ENCODE measurements around the gene MAP9.
"Not testable (repeated sequence)": the region's sequence is repeated elsewhere in the genome, so short reads cannot be mapped to it uniquely, and the experiment has no call there.

MAP9 gene

DNA sequence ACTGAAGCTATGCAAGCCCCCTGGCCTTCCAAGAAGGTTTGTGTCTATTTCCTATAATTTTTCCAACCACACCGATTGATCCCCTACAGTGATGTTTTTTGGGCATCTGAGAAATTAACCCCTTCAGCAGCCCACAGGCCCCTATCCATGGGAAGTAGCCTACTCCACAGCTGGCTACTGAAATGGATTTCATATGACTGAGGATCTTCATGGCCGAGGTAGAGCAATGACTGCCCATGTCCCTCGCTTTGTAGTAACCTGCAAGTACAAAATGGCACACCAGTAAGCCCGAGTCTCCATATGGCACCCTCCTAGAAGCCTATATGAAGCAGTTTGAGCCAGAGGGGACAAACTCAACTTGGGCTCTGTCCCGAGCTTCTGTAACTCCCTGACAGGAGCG lies 36.8 kb downstream of the MAP9 start:
- no peak for DNase-seq

DNA sequence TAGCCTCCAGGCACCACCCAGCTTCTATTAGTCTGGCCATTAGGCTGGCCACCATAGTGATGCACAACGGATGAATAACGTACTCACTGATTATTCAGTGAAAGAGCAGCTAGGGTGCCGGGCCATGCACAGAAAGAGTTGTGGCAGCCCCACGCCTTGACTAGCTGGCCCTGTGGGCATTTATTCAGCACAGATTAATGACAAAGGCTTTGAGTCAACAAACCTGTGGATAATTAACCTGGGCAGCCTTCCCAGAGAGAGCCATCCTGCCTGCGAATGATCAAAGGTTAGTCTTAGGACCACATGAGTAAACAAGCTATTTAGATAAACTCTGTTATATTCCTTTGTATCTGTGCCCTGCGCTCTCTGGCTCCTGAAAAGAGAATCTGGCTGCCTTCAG lies 37.2 kb downstream of the MAP9 start:
- DNase-seq = no peak

DNA sequence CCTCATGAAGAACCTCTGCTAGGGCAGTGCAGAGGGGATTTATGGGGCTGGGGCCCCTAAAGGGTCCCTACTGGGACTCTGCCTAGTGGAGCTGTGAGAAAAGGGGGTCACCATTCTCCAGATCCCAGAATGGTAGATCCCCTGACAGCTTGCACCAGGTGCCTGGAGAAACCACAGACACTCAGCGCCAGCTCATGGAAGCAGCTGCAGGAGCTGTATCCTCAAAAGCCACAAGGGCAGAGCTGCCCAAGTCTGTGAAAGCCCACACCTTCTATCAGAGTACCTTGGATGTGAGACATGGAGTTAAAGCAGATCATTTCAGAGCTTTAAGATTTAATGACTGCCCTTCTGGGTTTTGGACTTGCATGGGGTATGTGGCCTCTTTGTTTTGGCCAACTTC lies 38.6 kb downstream of the MAP9 start:
- DNase-seq = no peak

DNA sequence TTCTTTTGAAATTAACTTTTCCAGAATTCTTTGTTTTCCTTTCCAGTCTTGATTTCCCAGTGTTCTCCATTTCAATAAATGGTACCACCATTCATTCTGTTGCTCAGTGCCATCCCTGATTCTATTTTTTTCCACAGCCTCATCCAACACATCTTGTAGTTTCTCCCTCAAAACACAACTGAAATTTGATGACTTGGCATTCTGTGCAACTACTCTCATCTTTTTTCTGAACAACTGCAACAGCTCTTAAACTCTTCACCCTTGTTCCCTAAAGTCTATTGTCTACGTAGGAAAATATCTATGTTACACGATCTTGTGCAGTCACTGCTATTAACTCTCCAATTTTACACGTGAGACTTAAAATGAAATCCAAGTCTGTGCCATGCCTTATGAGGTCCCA lies 40.5 kb downstream of the MAP9 start:
- no peak for DNase-seq

DNA sequence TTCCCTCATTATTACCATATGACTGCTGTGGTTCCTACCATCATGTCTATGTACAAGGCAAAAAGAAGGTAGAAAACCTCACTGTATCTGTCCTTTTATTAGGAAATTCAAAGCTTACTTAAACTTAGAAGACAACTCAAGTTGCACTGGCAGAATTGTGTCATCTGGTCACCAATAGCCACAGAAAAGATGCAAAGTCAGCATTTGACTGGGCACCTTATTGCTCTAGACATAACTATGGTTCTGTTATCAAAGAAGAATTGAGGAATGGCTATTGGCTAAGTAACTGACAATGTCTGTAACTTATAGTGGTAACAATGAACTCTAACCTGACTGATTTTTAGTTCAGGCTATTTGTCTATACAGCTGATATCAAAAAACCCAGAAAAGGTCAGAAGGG lies 45.3 kb downstream of the MAP9 start:
- DNase-seq = no peak

DNA sequence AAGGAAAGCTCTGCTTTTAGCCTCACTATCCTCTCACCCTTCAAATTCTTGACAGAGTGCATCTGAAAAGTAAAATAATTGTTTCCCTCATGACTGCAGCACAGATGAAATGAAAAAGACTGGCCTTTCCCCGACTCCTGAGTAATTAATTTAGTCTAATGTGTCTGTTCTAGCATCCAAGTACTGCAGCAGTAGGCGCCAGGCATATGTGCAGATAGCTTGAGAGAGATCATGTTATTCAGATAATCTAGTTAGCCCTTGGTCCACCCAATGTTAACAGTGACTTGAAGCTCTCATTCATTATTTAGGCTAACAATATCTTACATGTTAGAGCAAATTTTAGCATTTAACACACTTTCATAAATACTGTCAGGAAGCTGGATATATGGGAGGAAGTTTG lies 54.0 kb downstream of the MAP9 start:
- DNase-seq = no peak

DNA sequence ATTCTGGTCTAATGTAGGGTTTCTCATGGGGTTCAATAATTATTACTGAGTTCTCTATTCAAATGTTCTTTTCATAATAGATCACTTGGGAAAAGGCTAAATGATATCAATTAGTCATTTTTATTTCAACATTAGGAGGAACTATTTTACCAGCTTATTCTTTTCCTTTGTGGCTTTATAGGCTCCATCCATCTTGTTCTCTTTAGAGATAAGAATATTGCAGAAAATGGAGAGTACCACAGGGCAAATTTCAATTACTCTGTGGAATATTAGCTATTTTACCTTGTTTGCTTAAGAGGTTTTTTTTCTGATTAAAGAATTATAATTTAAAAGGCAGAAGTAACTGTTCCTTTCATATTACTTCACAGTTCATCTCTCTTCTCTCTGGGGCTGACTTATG lies 55.8 kb downstream of the MAP9 start:
- no peak for DNase-seq

DNA sequence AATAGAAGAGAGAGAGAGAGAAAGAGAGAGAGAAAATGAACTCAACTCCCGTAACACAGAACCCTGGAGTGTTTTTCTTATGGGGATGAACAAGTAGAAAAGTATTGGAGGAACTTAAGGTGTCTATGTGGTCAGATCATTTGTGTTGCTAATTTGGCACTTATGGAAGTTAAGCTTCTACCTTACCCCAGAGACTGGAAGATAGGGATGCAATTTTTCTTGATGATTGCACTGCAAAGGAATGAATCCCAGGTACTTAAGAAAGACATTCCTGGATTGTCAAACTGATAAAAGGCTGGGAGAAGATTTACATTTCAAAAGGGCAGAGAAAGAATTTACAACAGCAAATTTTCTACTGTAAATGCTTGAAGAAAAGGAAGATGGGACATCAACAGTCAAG lies 57.2 kb downstream of the MAP9 start:
- no peak for DNase-seq

DNA sequence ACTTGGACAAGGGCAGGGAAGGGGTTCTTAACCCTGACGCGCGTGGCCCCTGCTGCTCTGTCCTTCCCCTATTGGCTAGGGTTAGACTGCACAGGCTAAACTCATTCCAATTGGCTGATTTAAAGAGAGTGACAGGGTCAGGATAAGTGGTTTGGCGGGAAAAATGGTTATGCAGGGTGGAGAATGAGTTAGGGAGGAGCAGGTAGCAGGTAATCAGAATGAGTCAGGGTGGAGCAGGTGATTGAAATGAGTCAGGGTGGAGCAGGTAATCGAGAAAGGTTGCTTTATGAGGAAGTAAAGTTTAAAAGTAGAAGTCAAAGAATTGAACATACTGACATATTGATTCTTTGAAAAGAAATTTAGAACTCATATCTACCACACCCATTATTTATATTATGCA lies 64.7 kb downstream of the MAP9 start:
- not testable (repeated sequence) for DNase-seq

DNA sequence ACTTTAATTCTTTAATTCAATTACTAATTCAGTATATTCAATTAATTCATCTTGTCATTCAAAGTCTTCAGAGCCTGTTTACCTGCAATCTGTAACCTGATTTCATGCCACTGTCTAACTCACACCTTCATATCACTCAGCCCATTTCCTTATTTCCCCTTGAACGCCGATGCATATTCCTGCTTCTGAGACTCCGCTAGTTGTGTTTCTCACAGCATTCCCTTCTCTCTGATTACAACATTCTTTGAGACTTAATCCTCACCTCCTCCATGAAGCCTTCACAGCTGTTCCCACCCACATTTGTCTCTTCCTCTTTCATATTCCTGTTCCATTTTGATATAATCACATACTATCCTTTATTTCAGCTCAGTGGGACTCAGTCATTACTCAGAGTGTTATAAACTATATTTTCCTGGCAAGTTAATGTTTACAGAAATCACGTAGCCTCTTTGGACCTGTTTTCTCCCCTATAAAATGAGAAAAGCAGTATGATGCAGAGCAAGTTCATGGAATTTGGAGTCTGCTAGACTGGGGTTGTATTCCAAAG lies 69.0 kb downstream of the MAP9 start:
- DNase-seq = no peak

DNA sequence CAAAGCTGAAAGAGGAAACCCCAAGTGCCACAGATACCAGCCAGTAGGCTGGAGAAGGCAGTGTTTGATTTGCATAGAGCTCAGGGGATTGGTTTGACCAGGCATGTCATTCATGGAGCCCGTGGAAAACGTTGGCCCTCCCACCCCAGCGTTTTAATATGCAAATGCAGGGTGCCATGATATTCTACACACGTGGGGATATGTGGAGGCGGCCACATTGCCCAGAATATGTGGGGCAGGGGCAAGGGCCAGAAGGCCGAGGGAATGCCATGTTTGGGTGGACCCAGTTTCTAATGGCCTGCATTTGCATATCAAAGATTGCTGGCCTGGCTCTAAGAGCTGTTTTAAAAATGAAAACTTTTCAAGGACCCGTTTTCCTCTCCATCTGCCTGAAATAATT lies 71.1 kb downstream of the MAP9 start:
- DNase-seq = no peak

DNA sequence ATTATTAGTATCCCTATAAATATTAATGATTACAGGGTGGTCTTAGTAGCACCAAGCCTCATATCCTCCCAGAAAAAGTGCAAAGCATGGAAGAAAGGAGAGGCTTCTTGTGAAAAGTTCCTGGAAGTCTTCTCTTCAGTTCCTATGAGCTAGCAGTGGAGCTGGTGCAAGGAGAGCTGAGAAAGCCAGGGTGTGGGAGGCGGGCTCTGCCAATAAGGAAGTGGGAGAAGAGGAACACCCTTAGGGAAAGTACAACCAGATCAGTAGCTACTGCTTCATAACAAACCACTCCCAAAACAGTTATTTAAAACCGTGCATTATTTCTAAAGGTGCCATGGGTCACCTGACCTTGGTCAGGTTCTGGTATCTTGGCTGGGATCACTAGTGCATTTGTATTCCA lies 72.4 kb downstream of the MAP9 start:
- no peak for DNase-seq

DNA sequence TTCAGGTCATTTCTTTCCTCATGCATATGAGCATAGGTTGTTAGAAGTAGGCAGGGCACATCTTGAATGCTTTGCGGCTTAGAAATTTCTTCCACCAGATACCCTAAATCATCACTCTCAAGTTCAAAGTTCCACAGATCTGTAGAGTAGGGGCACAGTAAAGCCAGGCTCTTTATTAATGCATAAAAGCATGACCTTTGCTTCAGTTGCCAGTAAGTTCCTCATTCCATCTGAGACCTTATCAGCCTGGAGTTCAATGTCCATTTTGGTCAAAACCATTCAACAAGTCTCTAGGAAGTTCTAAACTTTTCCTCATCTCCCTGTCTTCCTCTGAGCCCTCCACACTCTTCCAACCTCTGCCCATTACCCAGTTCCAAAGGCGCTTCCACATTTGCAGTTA lies 77.7 kb downstream of the MAP9 start:
- DNase-seq = no peak

Data from hematopoietic multipotent progenitor cell treated with erythropoietin and hydrocortisone succinate and interleukin-3 and kit ligand, for 4 days (in vitro differentiated cells).